GM21526 (cell line): Measurements from ENCODE around the gene STAC2.

Source experiments
- ATAC-seq: cut with Tn5 transposase; IDR thresholded peaks from one replicate; pipeline ENCODE4 v1.9.1; 2021; ENCODE audit warnings: moderate library complexity; ENCODE audit not compliant: unreplicated experiment, low FRiP score

STAC2 gene

GRCh38 chr17:39166437-39167335 lies 59.1 kb downstream of the STAC2 start:
- no peak for ATAC-seq

GRCh38 chr17:39165841-39166349 lies 59.9 kb downstream of the STAC2 start, which contains the start of gene ARL5C:
TSS of gene ARL5C (minus strand) at chr17:39166161. CDS start at chr17:39165760, 401 bp downstream.
- no peak for ATAC-seq

- no peak for ATAC-seq
Measured at GRCh38 chr17:39165178-39165840, 60.4 kb downstream of the STAC2 start.

GRCh38 chr17:39164675-39165143 lies 61.0 kb downstream of the STAC2 start:
- ATAC-seq: peak; percentile 55

- no peak for ATAC-seq
Measured at GRCh38 chr17:39161962-39162361, 63.8 kb downstream of the STAC2 start.
